GM11168 (cell line): ENCODE results near the gene ATP2C2.

Experiments used
- in situ Hi-C: fragments of 300-500 bp; cut with MboI; formaldehyde crosslinking; loops from one replicate; pipeline ENCODE4 v1.12.0; 2022; ENCODE audit warnings: low sequenced_read_pairs; ENCODE audit not compliant: unreplicated experiment

The ATP2C2 gene

DNA sequence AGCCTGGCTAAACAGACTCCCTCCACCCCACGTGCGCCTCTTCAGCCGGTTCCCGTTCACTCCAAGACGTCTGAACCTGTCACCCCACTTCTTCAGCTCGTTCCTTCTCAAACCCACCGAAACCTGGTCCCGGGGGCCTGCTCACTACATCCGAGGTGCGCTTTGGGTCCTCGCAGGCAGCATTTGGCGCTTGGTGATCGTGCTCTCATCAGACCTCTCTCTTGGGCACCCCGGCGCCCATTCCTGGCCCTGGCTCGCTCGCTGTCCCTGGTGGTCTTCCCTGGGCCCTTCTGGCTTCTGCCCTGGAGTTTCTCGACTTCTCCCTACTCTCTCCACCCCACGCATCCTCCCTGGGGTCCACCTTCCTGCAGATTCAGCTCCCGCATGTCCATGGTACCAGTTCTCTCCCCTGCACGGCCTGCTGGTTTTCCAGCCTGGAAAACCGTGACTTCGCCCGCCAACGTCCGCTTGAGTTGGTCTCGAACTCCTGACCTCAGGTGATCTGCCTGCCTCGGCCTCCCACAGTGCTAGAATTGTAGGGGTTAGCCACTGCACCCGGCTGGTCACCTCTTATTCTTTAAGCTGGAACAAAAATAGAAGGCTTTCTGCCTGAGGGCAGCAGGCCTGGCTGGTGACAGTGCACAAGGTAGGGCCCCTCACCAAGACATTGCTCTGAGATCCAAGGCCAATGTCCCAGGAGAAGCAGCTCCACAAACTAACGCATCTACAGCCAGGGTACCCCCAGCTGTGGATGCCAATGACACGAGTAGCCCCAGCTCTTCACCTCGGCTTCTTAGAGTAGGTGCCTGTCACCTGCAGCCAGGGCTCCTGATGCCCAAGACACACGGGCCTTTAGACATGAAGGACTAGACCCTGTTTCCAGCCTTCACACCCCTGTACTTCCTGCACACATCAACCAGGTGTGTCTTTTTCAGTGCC, 137.2 kb downstream of the ATP2C2 start:
- in situ Hi-C loops: no loop called here

DNA sequence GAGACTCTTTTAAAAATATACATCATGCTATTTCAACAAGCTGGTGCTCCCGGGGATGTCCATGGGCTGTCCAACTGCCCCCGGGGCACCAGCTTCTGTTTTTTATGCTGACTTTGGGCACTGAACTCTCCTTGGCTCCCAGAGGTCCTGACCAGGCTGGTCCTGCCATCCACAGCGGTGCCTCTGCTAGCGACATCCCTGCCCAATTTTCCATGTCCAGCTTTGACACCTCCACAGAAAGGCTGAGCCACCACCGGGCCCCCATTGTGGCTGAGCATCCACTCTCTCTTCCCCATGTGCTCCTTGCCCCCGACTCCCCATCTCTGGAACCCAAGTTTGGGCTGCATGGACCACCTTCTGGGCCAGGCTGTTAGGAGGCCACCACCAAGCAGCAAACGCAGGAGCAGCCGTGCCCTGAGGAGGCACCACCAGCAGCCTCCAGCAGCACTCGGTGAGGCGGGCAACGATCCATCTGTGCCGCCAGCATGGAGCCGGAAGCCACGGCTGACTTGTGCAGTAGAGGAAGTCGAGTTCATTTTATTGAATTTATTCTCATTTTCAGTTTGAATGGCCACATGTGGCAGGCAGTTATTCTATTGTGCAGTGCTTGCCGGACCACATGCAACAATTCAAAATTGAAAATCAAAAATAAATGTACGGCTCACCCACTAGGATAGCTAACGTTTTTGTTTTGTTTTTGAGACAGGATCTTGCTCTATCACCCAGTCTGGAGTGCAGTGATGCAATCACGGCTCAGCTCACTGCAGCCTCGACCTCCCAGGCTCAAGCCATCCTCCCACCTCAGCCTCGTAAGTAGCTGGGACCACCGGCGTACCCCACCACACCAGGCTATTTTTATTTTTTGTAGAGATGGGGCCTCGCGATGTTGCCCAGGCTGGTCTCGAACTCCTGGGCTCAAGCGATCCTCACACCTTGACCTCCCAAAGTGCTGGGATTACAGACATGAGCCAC, 139.0 kb downstream of the ATP2C2 start:
- in situ Hi-C loops: no loop called here

DNA sequence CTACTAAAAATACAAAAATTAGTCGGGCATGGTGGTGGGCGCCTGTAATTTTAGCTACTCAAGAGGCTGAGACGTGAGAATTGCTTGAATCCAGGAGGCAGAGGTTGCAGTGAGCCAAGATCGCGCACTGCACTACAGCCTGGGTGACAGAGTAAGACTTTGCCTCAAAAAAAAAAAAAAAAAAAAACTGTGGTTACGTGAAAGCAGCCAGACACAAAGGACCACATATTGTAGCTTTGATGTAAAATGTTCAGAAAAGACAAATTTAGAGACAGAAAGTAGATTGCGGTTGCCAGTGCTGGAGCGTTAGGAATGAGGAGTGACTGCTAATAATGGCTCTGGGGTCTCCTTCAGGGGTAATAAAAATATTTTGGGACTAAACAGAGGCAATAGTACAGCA, 140.2 kb downstream of the ATP2C2 start:
- in situ Hi-C loops: no loop called here

DNA sequence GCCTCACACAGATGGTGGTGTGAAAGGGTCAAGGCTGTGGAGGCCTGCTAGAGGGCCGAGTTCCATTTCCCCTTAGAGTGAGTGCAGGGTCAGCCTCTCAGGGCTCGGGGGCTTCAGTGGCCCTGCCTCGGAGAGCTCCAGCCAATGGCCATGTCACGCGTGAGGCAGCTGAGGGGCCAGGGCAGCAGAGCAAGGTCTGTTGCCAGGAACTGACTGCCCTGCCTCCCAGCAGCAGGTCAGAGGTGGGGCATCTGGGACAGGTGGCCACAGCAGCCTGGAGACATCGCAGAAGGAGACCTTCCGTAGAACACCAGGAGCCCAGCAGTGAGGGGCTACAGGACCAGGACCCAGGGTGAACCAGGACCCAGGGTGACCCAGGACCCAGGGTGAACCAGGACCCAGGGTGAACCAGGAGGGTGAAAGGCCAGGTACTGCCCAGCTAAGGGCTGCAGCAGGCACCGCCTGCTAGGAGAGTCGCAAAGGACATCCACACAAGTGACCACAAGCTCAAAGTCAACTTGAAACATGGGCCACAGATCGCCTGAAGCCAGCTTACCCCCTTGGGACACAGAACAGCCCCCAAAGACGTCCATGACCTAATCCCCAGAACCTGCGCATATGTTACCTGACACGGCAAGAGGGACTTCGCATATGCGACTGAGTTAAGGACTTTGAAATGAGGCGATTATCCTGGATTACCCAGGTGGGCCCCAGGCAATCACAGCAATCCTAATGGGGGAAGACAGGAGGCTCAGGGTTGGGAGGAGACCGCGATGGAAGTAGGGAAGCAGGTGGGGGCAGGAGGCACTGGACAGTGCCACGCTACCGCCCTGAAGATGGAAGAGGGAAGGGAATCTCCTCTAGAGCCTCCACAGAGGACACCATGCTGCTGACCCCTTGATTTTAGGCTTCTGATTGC, 141.0 kb downstream of the ATP2C2 start:
- in situ Hi-C loops: no loop called here

DNA sequence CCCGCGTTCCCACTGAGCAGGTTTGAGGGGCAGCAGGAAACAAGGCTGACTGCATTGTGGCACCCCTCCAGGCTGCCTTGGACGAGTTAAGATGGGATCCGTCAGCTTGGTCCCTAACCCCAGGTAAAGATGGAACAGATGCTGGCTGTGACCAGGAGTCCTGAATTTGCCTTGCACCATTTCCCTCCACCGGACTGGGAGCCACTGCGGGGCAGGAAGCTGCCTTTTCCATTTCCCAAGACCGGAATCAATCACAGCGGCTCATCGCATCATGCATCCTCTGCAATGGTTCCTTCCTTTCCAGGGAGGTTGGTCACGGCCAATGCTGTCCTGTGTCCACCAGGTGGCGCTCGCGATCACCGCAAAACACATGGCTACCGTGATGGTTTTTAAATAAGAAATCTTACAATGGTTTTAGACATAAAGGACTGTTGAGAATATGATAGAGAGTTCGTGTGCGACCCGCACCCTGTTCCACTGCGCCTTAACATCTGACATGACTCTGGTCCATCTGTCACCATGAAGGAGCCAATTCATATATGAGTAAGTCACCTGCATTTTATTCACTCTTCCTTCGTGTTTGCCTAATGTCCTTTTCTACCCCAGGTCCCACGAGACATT, 143.0 kb downstream of the ATP2C2 start:
- in situ Hi-C loops: loop anchor here (5.0 to 10.0 kb wide), 2 partner anchors 106 to 234 kb away; partner anchors contain the start of gene COTL1

DNA sequence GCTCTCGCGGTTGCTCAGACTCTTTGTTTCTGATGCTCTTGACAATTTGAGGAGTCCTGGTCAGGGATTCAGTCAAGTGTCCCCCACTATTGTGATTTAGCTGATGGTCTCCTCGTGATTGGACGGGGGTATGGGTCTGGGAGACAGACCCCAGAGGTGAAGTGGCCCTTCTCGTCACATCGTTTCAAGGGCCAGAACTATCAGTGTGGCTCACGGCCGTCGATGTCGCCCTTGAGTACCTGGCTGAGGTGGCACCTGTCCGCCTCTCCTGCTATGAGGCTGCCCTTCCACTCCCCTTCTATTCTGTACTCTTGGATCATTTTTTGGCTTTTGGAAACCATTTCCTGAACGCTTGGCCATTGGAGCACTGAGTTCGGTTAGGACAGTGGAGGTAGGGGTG, 143.5 kb downstream of the ATP2C2 start:
- in situ Hi-C loops: loop anchor here (5.0 to 10.0 kb wide), 2 partner anchors 105 to 233 kb away; partner anchors contain the start of gene COTL1

DNA sequence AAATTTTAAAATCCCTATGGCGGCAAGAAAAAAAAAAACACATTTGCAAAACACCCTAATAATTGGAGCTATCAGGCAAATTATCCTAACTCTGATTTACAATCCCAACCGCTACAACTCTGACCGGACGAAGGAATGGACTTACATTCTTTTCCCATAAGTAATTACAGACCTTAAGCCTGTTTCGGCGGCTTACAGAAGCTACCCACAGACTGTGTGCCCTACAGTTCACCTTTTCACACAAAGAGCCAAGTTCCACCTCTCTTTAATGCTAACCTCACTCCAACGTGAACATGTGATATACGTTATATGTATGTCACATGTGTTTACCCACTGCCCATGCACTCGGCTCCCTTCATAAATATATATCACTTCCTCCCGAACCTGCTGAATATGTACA, 144.8 kb downstream of the ATP2C2 start:
- in situ Hi-C loops: loop anchor here (5.0 to 10.0 kb wide), 2 partner anchors 104 to 232 kb away; partner anchors contain the start of gene COTL1

DNA sequence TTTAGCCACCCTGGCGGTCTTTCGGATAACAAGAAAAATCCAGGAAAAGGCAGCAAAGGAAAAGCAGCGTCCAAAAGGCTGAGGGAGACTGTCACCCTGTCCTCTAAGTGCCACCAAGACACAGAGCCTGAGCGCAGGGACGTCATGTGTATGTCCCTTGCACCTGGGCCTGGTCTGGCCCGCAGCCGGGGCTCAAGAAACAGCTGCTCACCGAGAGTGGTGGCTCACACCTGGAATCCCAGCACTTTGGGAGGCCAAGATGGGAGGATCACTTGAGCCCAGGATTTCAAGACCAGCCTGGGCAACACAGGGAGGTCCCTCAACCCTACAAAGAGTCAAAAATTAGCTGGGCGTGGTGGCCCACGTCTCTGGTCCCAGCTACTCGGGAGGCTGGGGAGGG, 145.3 kb downstream of the ATP2C2 start:
- in situ Hi-C loops: loop anchor here (5.0 to 10.0 kb wide), 2 partner anchors 104 to 231 kb away; partner anchors contain the start of gene COTL1
